NAMALWA (cell line): ENCODE results near the gene SUCLA2.

Source experiments
- DNase-seq: peaks from one replicate; pipeline ENCODE4 v3.0.0-alpha.2; 2015; ENCODE audit warnings: low spot score

Gene SUCLA2

DNA sequence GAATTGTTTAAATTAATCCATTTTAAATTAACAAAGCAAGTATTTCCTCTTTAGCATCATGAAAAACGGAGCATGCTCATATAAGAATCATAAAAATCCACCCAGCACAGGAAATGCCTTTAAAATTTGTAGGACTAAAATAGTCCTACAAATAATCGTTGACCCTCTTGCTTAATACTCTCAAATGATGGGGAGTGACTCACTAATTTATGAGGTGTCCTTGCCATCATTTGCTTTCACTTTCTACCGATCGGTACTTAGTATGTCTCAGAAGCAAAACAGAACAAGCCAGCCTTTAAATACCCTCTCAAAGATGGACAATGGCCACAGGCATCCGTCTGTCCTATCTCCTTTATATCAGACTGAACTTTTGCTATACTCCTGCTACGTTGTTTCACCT, 97.2 kb downstream of the SUCLA2 start:
- DNase-seq: no peak

DNA sequence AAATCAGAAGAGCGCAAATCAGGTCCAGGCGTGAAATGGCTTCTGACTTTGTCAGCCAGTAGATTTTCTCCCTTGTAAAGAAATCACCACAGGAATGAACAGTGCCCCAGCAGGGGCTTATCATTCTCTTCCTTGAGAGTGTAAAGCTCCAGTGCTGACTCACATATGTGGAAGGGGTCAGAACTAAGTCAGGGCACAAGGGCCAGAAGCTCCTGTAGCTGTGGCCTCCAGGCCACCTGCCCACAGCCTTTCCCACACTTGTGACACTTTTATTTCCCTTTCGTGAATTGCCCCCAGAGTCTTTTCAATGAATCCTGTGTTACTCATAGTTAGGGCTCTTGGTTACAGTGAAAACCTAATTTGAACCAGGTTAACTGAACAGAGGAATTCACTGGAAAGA, 99.6 kb downstream of the SUCLA2 start:
- no peak for DNase-seq

DNA sequence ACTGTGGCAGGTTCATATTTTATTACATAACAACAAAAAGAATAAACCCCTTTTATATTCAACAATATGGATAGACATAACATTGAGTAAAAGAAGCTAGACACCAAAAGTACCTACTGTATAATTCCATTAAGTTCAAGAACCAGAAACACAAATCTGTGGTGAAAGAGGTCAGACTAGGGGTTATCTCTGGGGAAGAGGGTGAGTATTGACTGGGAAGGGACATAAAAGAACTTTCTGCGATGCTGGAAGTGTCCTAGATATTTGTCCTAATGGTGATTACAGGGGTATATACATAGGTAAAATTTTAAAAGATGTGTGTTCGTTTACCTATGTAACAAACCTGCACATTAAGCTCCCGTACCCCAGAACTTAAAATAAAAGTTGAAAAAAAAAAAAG, 103.0 kb downstream of the SUCLA2 start:
- no peak for DNase-seq

DNA sequence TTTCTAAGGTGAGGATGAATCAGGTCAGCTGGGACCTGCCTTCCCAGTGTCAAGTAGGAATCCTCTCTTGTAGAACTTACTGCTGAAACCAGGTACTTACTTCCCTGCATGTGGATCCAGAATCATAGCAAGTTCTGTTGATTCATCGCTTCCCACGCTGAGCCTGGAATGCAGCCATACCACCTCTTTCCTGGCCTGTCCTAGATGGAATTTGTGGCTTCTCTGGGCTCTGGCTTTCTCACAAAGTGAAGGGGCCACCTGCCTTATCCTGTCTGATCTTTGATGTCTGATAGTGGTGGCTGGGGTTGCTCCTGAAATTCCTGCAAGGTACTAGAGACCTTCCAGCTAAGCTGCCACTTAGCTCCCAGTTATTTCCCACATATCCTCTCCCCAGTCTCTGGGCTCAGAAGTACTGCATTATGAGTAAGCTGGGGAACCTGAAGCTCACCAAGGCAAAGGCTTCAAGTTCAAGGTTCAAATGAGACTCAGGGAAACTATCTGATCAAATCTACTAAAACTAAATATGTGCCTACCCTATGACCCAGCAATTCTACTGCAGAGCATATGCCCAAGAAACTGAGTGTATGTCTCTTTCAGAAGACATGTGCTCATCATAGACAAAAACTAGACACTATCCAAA, 103.5 kb downstream of the SUCLA2 start:
- DNase-seq: no peak

DNA sequence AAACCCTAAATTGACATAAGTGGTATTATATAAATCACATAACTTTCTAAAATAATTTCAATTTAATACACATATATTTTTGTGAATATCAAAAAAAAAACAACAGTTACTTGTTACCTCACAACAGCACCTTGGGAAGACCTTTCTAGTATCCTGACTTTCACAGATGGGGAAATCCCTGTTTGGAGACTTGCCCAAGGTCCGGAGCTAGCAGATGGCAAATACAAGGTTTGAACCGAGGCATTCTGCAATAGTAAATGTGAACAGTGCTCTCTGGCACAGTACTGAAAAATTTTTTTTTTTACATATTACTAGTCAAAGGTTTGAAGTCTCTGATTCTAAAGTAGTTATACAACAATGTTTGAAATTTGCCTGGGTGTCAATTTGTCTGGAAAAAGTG, 104.5 kb downstream of the SUCLA2 start:
- no peak for DNase-seq

DNA sequence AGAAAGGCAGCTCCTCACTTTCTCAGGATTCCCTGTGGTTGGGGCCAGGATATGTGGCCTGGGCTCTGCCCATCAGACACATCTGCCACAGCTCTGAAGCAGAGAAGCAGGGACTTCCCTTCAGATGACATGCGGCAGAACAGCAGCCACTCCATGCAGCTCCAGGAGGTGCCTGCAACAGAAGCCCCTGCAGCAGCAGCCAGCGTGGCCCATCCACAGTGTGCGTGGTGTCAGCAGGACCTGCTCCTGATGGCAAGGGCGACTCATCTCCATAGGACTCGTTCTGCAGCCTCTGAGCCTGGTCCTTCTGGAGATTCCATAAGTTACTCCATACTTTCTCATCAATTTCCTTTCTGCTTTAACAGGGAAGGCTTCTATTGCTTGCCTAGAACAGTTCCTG, 105.0 kb downstream of the SUCLA2 start:
- no peak for DNase-seq

DNA sequence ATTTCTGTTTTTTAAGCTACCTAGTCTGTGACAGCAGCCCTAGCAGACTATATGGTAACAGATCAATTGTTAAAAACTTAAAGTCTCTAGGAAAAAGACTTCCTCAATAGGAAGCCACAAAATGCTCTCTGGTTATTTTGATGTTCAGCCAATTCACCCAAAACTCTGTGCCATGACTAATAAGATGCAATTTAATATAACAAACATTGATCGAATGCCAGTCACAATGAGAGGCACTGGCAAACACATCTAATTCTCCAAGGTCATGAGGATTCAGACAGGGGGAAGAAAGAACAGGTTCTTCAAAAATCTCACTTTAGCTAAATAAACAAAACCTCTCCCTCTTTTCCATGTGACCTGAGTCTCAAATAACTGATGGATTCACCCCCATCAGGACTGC, 107.5 kb downstream of the SUCLA2 start:
- DNase-seq: no peak
